Stimulated activated CD4-positive, alpha-beta T cell treated with anti-CD3 and anti-CD28 coated beads, Interleukin-1b, Interleukin-23, amount 100 ng/mL, for 24 hours (primary cell): Measurements from ENCODE around the gene KIF23.
"Not testable (repeated sequence)": the region's sequence is repeated elsewhere in the genome, so short reads cannot be mapped to it uniquely, and the experiment has no call there.

Experiments
- DNase-seq, 4 experiments: peaks; one replicate each; pipeline ENCODE4 v3.0.0-alpha.2; 2020; ENCODE audit warnings: low read depth in 4 of 4, low spot score in 1 of 4

KIF23 gene

GRCh38 chr15:69413822-69414700 lies at the start of gene KIF23:
Gene KIF23, plus strand, starts transcription at chr15:69414349. Its CDS starts 117 bp downstream, at chr15:69414466.
- DNase-seq, result peak; percentile 70 to 85 (median 80)

- no peak for DNase-seq
Observed at GRCh38 chr15:69367236-69367635, 46.9 kb upstream of the KIF23 start.

- no peak for DNase-seq
Observed at GRCh38 chr15:69369631-69370030, 44.5 kb upstream of the KIF23 start.

- DNase-seq, result no peak
Observed at GRCh38 chr15:69373406-69373805, 40.7 kb upstream of the KIF23 start.

GRCh38 chr15:69375151-69375790 lies 38.9 kb upstream of the KIF23 start:
- DNase-seq, result no peak

GRCh38 chr15:69377216-69377970 lies 36.8 kb upstream of the KIF23 start:
- DNase-seq, result no peak

GRCh38 chr15:69380100-69380725 lies 33.9 kb upstream of the KIF23 start:
- DNase-seq, result no peak

- no peak for DNase-seq
Observed at GRCh38 chr15:69380726-69381105, 33.4 kb upstream of the KIF23 start.

GRCh38 chr15:69382176-69382575 lies 32.0 kb upstream of the KIF23 start:
- DNase-seq, result not testable (repeated sequence)

- DNase-seq, result not testable (repeated sequence)
Observed at GRCh38 chr15:69384066-69384465, 30.1 kb upstream of the KIF23 start.

- no peak for DNase-seq
Observed at GRCh38 chr15:69384626-69385598, 29.2 kb upstream of the KIF23 start.

GRCh38 chr15:69385831-69386230 lies 28.3 kb upstream of the KIF23 start:
- DNase-seq, result no peak

GRCh38 chr15:69386284-69386683 lies 27.9 kb upstream of the KIF23 start:
- no peak for DNase-seq

- DNase-seq, result no peak
Observed at GRCh38 chr15:69388260-69388705, 25.9 kb upstream of the KIF23 start.

GRCh38 chr15:69389426-69389825 lies 24.7 kb upstream of the KIF23 start:
- DNase-seq, result no peak

- no peak for DNase-seq
Observed at GRCh38 chr15:69390575-69390974, 23.6 kb upstream of the KIF23 start.

- DNase-seq, result no peak
Observed at GRCh38 chr15:69391046-69391757, 22.9 kb upstream of the KIF23 start.

GRCh38 chr15:69392352-69392751 lies 21.8 kb upstream of the KIF23 start:
- no peak for DNase-seq

GRCh38 chr15:69393831-69394491 lies 20.2 kb upstream of the KIF23 start:
- no peak for DNase-seq
